H1 (cell line): ENCODE measurements around the gene PGBD5. TPM values are rescaled to one million over a fixed set of nuclear protein-coding genes. Genes with fewer than 3 reads are reported as not detected.
A peak's percentile ranks its signal among the peaks of the same experiment; 100 is the strongest.

Experiments
- CTCF ChIA-PET: fragments of 300-600 bp; sonication (Branson Sonifier 250); formaldehyde crosslinking; loops from one replicate; lab custom pipeline; 2021; ENCODE audit not compliant: partially characterized antibody; lab: Charles Lee
- POLR2A ChIA-PET: fragments of 300-600 bp; sonication (Branson Sonifier 250); formaldehyde crosslinking; loops from one replicate; lab custom pipeline; 2021; ENCODE audit warnings: inconsistent platforms; ENCODE audit not compliant: partially characterized antibody; lab: Charles Lee
- DNase-seq, 2 experiments: peaks; one replicate each; pipeline versions ENCODE4 v3.0.0 to v3.0.0-alpha.2; 2010 to 2022; ENCODE audit warnings: low spot score in 2 of 2, low read depth in 1 of 2, mixed read lengths in 1 of 2
- FAIRE-seq: peaks from 2 replicates; lab custom pipeline; 2011; peaks lifted over from hg19 to GRCh38; lab: Jason Lieb, UNC
- H2AFZ ChIP-seq: 2 replicates; pipeline ENCODE4 v1.8.1; 2012; ENCODE audit warnings: low read length, inconsistent platforms
- H2AK5ac ChIP-seq: 2 replicates; pipeline ENCODE4 v1.6.1; 2013; ENCODE audit warnings: low read depth, low read length
- H2BK120ac ChIP-seq: replicated peaks from 2 replicates; pipeline ENCODE3; 2013; ENCODE audit warnings: low read depth, low read length, inconsistent platforms
- H2BK12ac ChIP-seq: 2 replicates; pipeline ENCODE4 v1.6.1; 2013; ENCODE audit warnings: low read depth, low read length
- H2BK15ac ChIP-seq: 2 replicates; pipeline ENCODE4 v1.6.1; 2013; ENCODE audit warnings: low read length
- H2BK20ac ChIP-seq: 2 replicates; pipeline ENCODE4 v1.6.1; 2013; ENCODE audit warnings: low read length
- H2BK5ac ChIP-seq: 2 replicates; pipeline ENCODE4 v1.6.1; 2013; ENCODE audit warnings: low read depth, low read length
- H3K14ac ChIP-seq: 2 replicates; pipeline ENCODE4 v1.6.1; 2013; ENCODE audit warnings: inconsistent platforms; ENCODE audit not compliant: insufficient read length
- H3K18ac ChIP-seq: 2 replicates; pipeline ENCODE4 v1.6.1; 2013; ENCODE audit warnings: low read length; ENCODE audit errors: extremely low read depth
- H3K23ac ChIP-seq: 2 replicates; pipeline ENCODE4 v1.6.1; 2013; ENCODE audit warnings: inconsistent platforms; ENCODE audit not compliant: insufficient read length
- H3K23me2 ChIP-seq: 2 replicates; pipeline ENCODE4 v1.6.1; 2013; ENCODE audit warnings: low read depth, low read length
- H3K27ac ChIP-seq: 2 replicates; pipeline ENCODE4 v1.6.1; 2011; ENCODE audit warnings: low read depth, low read length, inconsistent platforms
- H3K27me3 ChIP-seq, 4 experiments: replicated peaks in 1 of 4; 1 replicate in 1 of 4; 2 replicates in 3 of 4; pipeline versions ENCODE4 v1.6.1 to v1.8.1; 2011 to 2013; ENCODE audit warnings: low read length in 3 of 4, mild to moderate bottlenecking in 3 of 4, inconsistent platforms in 2 of 4, mixed read lengths in 2 of 4, moderate library complexity in 1 of 4; ENCODE audit not compliant: control insufficient read depth in 3 of 4, insufficient read depth in 3 of 4; ENCODE audit errors: extremely low read depth in 1 of 4
- H3K36me3 ChIP-seq, 4 experiments: 2 replicates each; pipeline versions ENCODE4 v1.6.1 to v1.8.1; 2011 to 2013; ENCODE audit warnings: mild to moderate bottlenecking in 4 of 4, low read length in 3 of 4, moderate library complexity in 2 of 4, control low read depth in 1 of 4, inconsistent platforms in 1 of 4; ENCODE audit not compliant: insufficient read depth in 4 of 4, control insufficient read depth in 2 of 4
- H3K4ac ChIP-seq: replicated peaks from 2 replicates; pipeline ENCODE3; 2013; ENCODE audit warnings: low read length, low read depth, mixed read lengths, inconsistent platforms; ENCODE audit not compliant: insufficient read length
- H3K4me1 ChIP-seq, 4 experiments: replicated peaks in 1 of 4; 1 replicate in 1 of 4; 2 replicates in 3 of 4; pipeline versions ENCODE4 v1.6.1 to v1.8.1; 2011 to 2013; ENCODE audit warnings: low read length in 3 of 4, inconsistent platforms in 2 of 4, mixed read lengths in 1 of 4; ENCODE audit not compliant: insufficient read depth in 4 of 4, control insufficient read depth in 3 of 4
- H3K4me2 ChIP-seq, 2 experiments: 2 replicates each; pipeline versions ENCODE4 v1.6.1 to v1.8.1; 2011 to 2013; ENCODE audit warnings: low read depth in 2 of 2, low read length in 2 of 2, control low read depth in 1 of 2, inconsistent platforms in 1 of 2, mild to moderate bottlenecking in 1 of 2; ENCODE audit not compliant: insufficient read depth in 1 of 2
- H3K4me3 ChIP-seq, 4 experiments: fragments of 200-600, 300-600 bp in 1 of 4; sonication (generic), shearing (Covaris generic), sonication (Bioruptor Twin) in 1 of 4; 2 replicates each; pipeline versions ENCODE4 v1.5.1 to v1.8.1; 2011 to 2016; ENCODE audit warnings: low read length in 4 of 4, low read depth in 3 of 4, control low read depth in 2 of 4, inconsistent platforms in 2 of 4, mild to moderate bottlenecking in 2 of 4, mixed read lengths in 1 of 4, moderate library complexity in 1 of 4; ENCODE audit not compliant: insufficient read depth in 2 of 4; ENCODE audit errors: extremely low read depth in 1 of 4
- H3K56ac ChIP-seq: replicated peaks from 2 replicates; pipeline ENCODE3; 2013; ENCODE audit warnings: low read depth, mild to moderate bottlenecking, mixed read lengths, low read length, inconsistent platforms; ENCODE audit not compliant: insufficient read length
- H3K79me1 ChIP-seq: 2 replicates; pipeline ENCODE4 v1.6.1; 2013; ENCODE audit warnings: low read depth, low read length, control low read depth
- H3K79me2 ChIP-seq, 2 experiments: 2 replicates each; pipeline versions ENCODE4 v1.6.1 to v1.8.1; 2012 to 2013; ENCODE audit warnings: low read length in 2 of 2, mild to moderate bottlenecking in 2 of 2, inconsistent platforms in 1 of 2; ENCODE audit not compliant: insufficient read depth in 2 of 2, control insufficient read depth in 1 of 2
- H3K9ac ChIP-seq, 4 experiments: replicated peaks in 1 of 4; 1 replicate in 1 of 4; 2 replicates in 3 of 4; pipeline versions ENCODE4 v1.6.1 to v1.8.1; 2011 to 2013; ENCODE audit warnings: low read depth in 3 of 4, low read length in 3 of 4, control low read depth in 2 of 4, mild to moderate bottlenecking in 2 of 4, moderate library complexity in 2 of 4, inconsistent platforms in 1 of 4; ENCODE audit errors: extremely low read depth in 1 of 4
- H3K9me3 ChIP-seq, 2 experiments: 2 replicates each; pipeline versions ENCODE4 v1.6.1 to v1.8.1; 2012 to 2013; ENCODE audit warnings: mild to moderate bottlenecking in 2 of 2, moderate library complexity in 2 of 2, control low read depth in 1 of 2, inconsistent platforms in 1 of 2, low read depth in 1 of 2, low read length in 1 of 2, mixed read lengths in 1 of 2; ENCODE audit not compliant: insufficient read depth in 2 of 2
- H4K20me1 ChIP-seq, 2 experiments: replicated peaks in 1 of 2; 2 replicates each; pipeline versions ENCODE3 to v1.8.1; 2011 to 2013; ENCODE audit warnings: inconsistent platforms in 2 of 2, low read length in 2 of 2, mild to moderate bottlenecking in 1 of 2; ENCODE audit not compliant: insufficient read depth in 2 of 2, control insufficient read depth in 1 of 2
- H4K5ac ChIP-seq: 2 replicates; pipeline ENCODE4 v1.6.1; 2013; ENCODE audit warnings: low read length, low read depth, mixed read lengths, inconsistent platforms; ENCODE audit not compliant: insufficient read length
- H4K8ac ChIP-seq: 2 replicates; pipeline ENCODE4 v1.8.0; 2013; ENCODE audit warnings: mild to moderate bottlenecking, moderate library complexity, low read length, inconsistent platforms; ENCODE audit not compliant: insufficient read depth; ENCODE audit errors: extremely low read depth
- H4K91ac ChIP-seq: replicated peaks from 2 replicates; pipeline ENCODE3; 2013; ENCODE audit warnings: low read length, mixed read lengths, inconsistent platforms; ENCODE audit not compliant: insufficient read length
- ASH2L ChIP-seq: fragments of 200-600, 300-600 bp; sonication (generic); IDR thresholded peaks from one replicate; pipeline ENCODE4 v1.7.1; 2017; ENCODE audit warnings: low read length
- CREB1 ChIP-seq: IDR thresholded peaks from 2 replicates; pipeline ENCODE4 v1.6.1; 2012; ENCODE audit warnings: inconsistent platforms
- CTBP2 ChIP-seq: IDR thresholded peaks from 2 replicates; pipeline ENCODE4 v1.7.0; 2011; ENCODE audit warnings: borderline replicate concordance, mild to moderate bottlenecking, moderate library complexity, mixed read lengths, low read length; ENCODE audit not compliant: insufficient read depth, insufficient read length
- GABPA ChIP-seq: IDR thresholded peaks from 2 replicates; pipeline ENCODE4 v1.6.1; 2011; ENCODE audit warnings: mild to moderate bottlenecking, low read length, moderate library complexity, borderline replicate concordance; ENCODE audit not compliant: insufficient read depth
- TEAD4 ChIP-seq: IDR thresholded peaks from 2 replicates; pipeline ENCODE4 v1.6.1; 2012; ENCODE audit warnings: low read depth, low read length, inconsistent platforms, mixed read lengths
- WGBS, 2 experiments: shearing (Covaris generic) in 1 of 2; methylation state at CpG; one replicate each; pipeline versions ENCODE4 v1.1.6 to v1.1.7; 2013 to 2015; ENCODE audit warnings: low lambda C conversion rate in 2 of 2, mixed read lengths in 2 of 2, inconsistent platforms in 1 of 2, low coverage in 1 of 2, missing lambda C conversion rate in 1 of 2; ENCODE audit not compliant: insufficient replicate concordance in 2 of 2, insufficient coverage in 1 of 2, insufficient read length in 1 of 2; ENCODE audit errors: extremely low coverage in 1 of 2, missing lambda C conversion rate in 1 of 2; 5-methylcytosine and 5-hydroxymethylcytosine counted together
- polyA plus RNA-seq, 7 experiments: library from polyadenylated mRNA; depleted of rRNA in 3 of 7; stranded (reverse) in 5 of 7; unstranded in 2 of 7; fragments of >200 nt in 5 of 7; fragments of 200-250 nt in 2 of 7; gene quantifications; 1 replicate in 5 of 7; 2 replicates in 1 of 7; 4 replicates in 1 of 7; pipeline versions ENCODE4 v1.2.1 to v1.2.3, GENCODE V29; 2011 to 2013; ENCODE audit warnings: missing spikeins in 2 of 7, mixed read lengths in 2 of 7
- total RNA-seq: library from RNA; stranded (reverse); fragmentation: NEBNext Ultra II Directional; extraction: Animal tissue kit (Norgen Biotek cat#: 25700); gene quantifications from 2 replicates; pipeline ENCODE4 v1.2.1, GENCODE V29; 2021

The PGBD5 gene
- total and polyA plus RNA-seq, 2 of the 8 experiments (the other 6 are each of a cell fraction or from before 2014, with no cell fraction given): 16.3 to 18.4 TPM

GRCh38 chr1:230427094-230427876, 1.2 kb upstream of the PGBD5 start:
- H3K56ac ChIP-seq: no peak overlapping the region
- no peak overlapping the region for H3K23ac ChIP-seq
- H4K8ac ChIP-seq: no peak overlapping the region
- TF ChIP-seq GABPA (no peak), ASH2L (peak; percentile 4), CTBP2 (no peak), TEAD4 (peak; percentile 47; the same call in 1 of the 2 replicates), CREB1 (no peak)
- TF ChIP-seq, all 59 proteins: peak for 2
- H3K23me2 ChIP-seq: peaks cover 17% of the 10 kb centered on the region; the same call in 1 of the 2 replicates
- peak overlapping the region; percentile 46 for H3K4ac ChIP-seq
- H2BK5ac ChIP-seq: peak overlapping the region; percentile 38; the same call in 1 of the 2 replicates
- peaks cover 5 to 16% of the 10 kb centered on the region in 2 experiments for H4K20me1 ChIP-seq
- no peak overlapping the region for H2AFZ ChIP-seq
- no peak overlapping the region for H3K14ac ChIP-seq
- ChIA-PET CTCF (interaction anchor here (0.7 to 2.7 kb wide), 5 partner anchors 14 to 215 kb away, joined by 3 to 9 read pairs (median 3); partner anchors contain the start of gene COG2), POLR2A (interaction anchor here (0.9 to 1.7 kb wide), 6 partner anchors 8 to 215 kb away, joined by 3 to 6 read pairs (median 4); partner anchors contain the start of gene COG2)
- no peak for FAIRE-seq
- H2BK15ac ChIP-seq: no peak overlapping the region
- H3K9ac ChIP-seq: no peak overlapping the region
- peak overlapping the region; percentile 35 to 64 (median 57); a peak in 7 of 8 replicates for H3K4me3 ChIP-seq
- H2BK120ac ChIP-seq: peak overlapping the region; percentile 28
- H3K79me2 ChIP-seq: peaks cover 0 to 27% of the 10 kb centered on the region in 2 experiments; a peak in 2 of 4 replicates
- peaks cover 21 to 53% (median 25%) of the 10 kb centered on the region in 4 experiments for H3K4me1 ChIP-seq
- no peaks in the 10 kb centered on the region for H3K9me3 ChIP-seq
- H3K36me3 ChIP-seq: no peaks in the 10 kb centered on the region
- no peak for DNase-seq
- no peak overlapping the region for H3K27ac ChIP-seq
- peak overlapping the region; percentile 50; the same call in 1 of the 2 replicates for H2BK20ac ChIP-seq
- no peak overlapping the region for H4K5ac ChIP-seq
- H2AK5ac ChIP-seq: 0 out of 2 replicates have a peak overlapping the region, but pooled peaks have one; percentile 30
- H3K4me2 ChIP-seq: peak overlapping the region; percentile 76 to 79
- peaks cover 0 to 17% (median 13%) of the 10 kb centered on the region in 4 experiments; a peak in 5 of 7 replicates for H3K27me3 ChIP-seq
- H2BK12ac ChIP-seq: peak overlapping the region; percentile 71; the same call in 1 of the 2 replicates
- H3K79me1 ChIP-seq: peaks cover 3% of the 10 kb centered on the region; the same call in 1 of the 2 replicates
- H3K18ac ChIP-seq: peak overlapping the region; percentile 11; the same call in 1 of the 2 replicates
- peak overlapping the region; percentile 63 for H4K91ac ChIP-seq
- 39% methylated on average over 11 of the region's 11 CpGs; no CpG with 5 or more reads in 1 of the 2 experiments for WGBS, 2 experiments
